Body of pancreas (tissue), 4 donors: ENCODE data around the gene CANT1.

Source experiments
- CTCF ChIP-seq, 7 experiments: fragments of 450-650 bp in 4 of 7; fragments of 200-600 bp in 3 of 7; sonication (generic) in 3 of 7; IDR thresholded peaks; one replicate each; pipeline ENCODE4 v1.5.1; 2016 to 2019; ENCODE audit warnings: antibody characterized with exemption in 7 of 7
- POLR2A ChIP-seq, 3 donors: fragments of 450-650 bp; IDR thresholded peaks; one replicate each; pipeline ENCODE4 v1.6.1; 2016; ENCODE audit warnings: antibody characterized with exemption in 3 of 3, mild to moderate bottlenecking in 2 of 3

GRCh38 chr17:78944026-78944425 lies 65.5 kb downstream of the CANT1 start:
- no peak for TF ChIP-seq CTCF (IDR thresholded peaks at IDR 0.05)
- TF ChIP-seq POLR2A (IDR thresholded peaks at IDR 0.05): no peak
